ENCODE measurements around the gene CDKN2AIPNL. TPM values are rescaled to one million over a fixed set of nuclear protein-coding genes. Genes with fewer than 3 reads are reported as not detected.

The CDKN2AIPNL gene
- total and polyA plus RNA-seq, 2 of the 8 experiments (the other 6 are each of a cell fraction or from before 2014, with no cell fraction given) = 40.0 to 56.3 TPM

DNA sequence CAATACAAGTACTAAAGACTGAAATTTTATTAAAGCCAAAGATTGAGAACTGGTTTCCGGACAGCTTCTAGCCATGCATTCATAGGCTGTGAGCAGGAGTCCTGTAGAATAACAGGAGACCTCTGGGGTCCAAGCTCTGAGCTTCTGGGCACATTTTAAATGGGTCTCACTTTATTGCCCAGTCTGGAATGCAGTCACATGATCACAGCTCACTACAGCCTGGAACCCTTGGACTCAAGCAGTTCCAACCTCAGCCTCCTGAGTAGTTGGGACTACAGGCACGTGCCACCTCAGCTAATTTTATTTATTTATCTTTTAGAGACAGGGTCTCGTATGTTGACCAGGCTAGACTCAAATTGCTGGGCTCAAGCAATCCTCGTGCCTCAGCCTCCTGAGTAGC is 15.4 kb downstream of the CDKN2AIPNL start:
- Histone ChIP-seq H3K36me3 (ENCODE audit: control insufficient read depth in 2 of 4, insufficient read depth in 4 of 4, low read length in 3 of 4) (peaks cover 6 to 44% (median 19%) of the 10 kb centered on the region in 4 experiments; a peak in 6 of 8 replicates), H2BK120ac (replicated peaks; ENCODE audit: low read depth, low read length) (no peak overlapping the region), H2BK15ac (ENCODE audit: low read length) (no peak overlapping the region), H3K18ac (ENCODE audit: extremely low read depth, low read length) (no peak overlapping the region), H2BK12ac (ENCODE audit: low read depth, low read length) (no peak overlapping the region), H4K91ac (replicated peaks; ENCODE audit: insufficient read length, low read length) (no peak overlapping the region), H3K9me3 (ENCODE audit: insufficient read depth in 2 of 2, low read depth in 1 of 2, low read length in 1 of 2) (no peaks in the 10 kb centered on the region), H3K14ac (ENCODE audit: insufficient read length) (no peak overlapping the region), H2AFZ (ENCODE audit: low read length) (no peak overlapping the region), H2AK5ac (ENCODE audit: low read depth, low read length) (no peak overlapping the region), H3K23me2 (ENCODE audit: low read depth, low read length) (no peaks in the 10 kb centered on the region), H3K9ac (replicated peaks in 1 of 4; ENCODE audit: extremely low read depth in 1 of 4, low read depth in 3 of 4, low read length in 3 of 4) (no peak overlapping the region), H3K79me1 (ENCODE audit: low read depth, low read length) (no peaks in the 10 kb centered on the region), H3K4ac (replicated peaks; ENCODE audit: insufficient read length, low read depth, low read length) (no peak overlapping the region), H4K20me1 (replicated peaks in 1 of 2; ENCODE audit: control insufficient read depth in 1 of 2, insufficient read depth in 2 of 2, low read length in 2 of 2) (peaks cover 0 to 2% of the 10 kb centered on the region in 2 experiments), H3K56ac (replicated peaks; ENCODE audit: insufficient read length, low read depth, low read length) (no peak overlapping the region), H3K4me2 (ENCODE audit: insufficient read depth in 1 of 2, low read depth in 2 of 2, low read length in 2 of 2) (no peak overlapping the region), H3K4me3 (ENCODE audit: extremely low read depth in 1 of 4, insufficient read depth in 2 of 4, low read depth in 3 of 4, low read length in 4 of 4) (no peak overlapping the region), H3K79me2 (ENCODE audit: control insufficient read depth in 1 of 2, insufficient read depth in 2 of 2, low read length in 2 of 2) (no peaks in the 10 kb centered on the region), H3K4me1 (replicated peaks in 1 of 4; ENCODE audit: control insufficient read depth in 3 of 4, insufficient read depth in 4 of 4, low read length in 3 of 4) (no peaks in the 10 kb centered on the region), H2BK5ac (ENCODE audit: low read depth, low read length) (no peak overlapping the region), H3K23ac (ENCODE audit: insufficient read length) (no peak overlapping the region), H2BK20ac (ENCODE audit: low read length) (no peak overlapping the region), H3K27ac (ENCODE audit: low read depth, low read length) (no peak overlapping the region), H4K5ac (ENCODE audit: insufficient read length, low read depth, low read length) (no peak overlapping the region), H4K8ac (ENCODE audit: extremely low read depth, insufficient read depth, low read length) (no peak overlapping the region), H3K27me3 (replicated peaks in 1 of 4; ENCODE audit: control insufficient read depth in 3 of 4, extremely low read depth in 1 of 4, insufficient read depth in 3 of 4, low read length in 3 of 4) (no peaks in the 10 kb centered on the region)
- TF ChIP-seq NANOG (IDR thresholded peaks at IDR 0.05; ENCODE audit: insufficient read depth, low read depth, low read length, poor library complexity, severe bottlenecking) = no peak
- WGBS, 2 experiments (ENCODE audit: extremely low coverage in 1 of 2, insufficient coverage in 1 of 2, insufficient read length in 1 of 2, insufficient replicate concordance in 2 of 2, low coverage in 1 of 2, low lambda C conversion rate in 2 of 2, missing lambda C conversion rate in 1 of 2) = 91% methylated on average over 4 of the region's 4 CpGs; no CpG with 5 or more reads in 1 of the 2 experiments
- FAIRE-seq (no peak), DNase-seq (ENCODE audit: low read depth in 1 of 2, low spot score in 2 of 2) (no peak)
- ChIA-PET CTCF (ENCODE audit: partially characterized antibody) (interaction anchor here (0.6 to 3.4 kb wide), 13 partner anchors 8 to 193 kb away, joined by 3 to 24 read pairs (median 4); partner anchors contain the start of gene CDKN2AIPNL), POLR2A (ENCODE audit: partially characterized antibody) (interaction anchor here (0.7 to 6.7 kb wide), 11 partner anchors 8 to 220 kb away, joined by 3 to 51 read pairs (median 7); partner anchors contain the start of genes CDKN2AIPNL and UBE2B)
